GM23338 (cell line): ENCODE results near the gene HDAC11. TPM values are rescaled to one million over a fixed set of nuclear protein-coding genes. Genes with fewer than 3 reads are reported as not detected.

ENCODE experiments used
- ATAC-seq: fragments of 200-7000 bp; cut with Tn5 transposase; 3 replicates; pipeline ENCODE4 v1.9.1; 2020
- DNase-seq: peaks from one replicate; pipeline ENCODE4 v3.0.0-alpha.2; 2015; ENCODE audit warnings: low spot score
- H2AFZ ChIP-seq: fragments of 200-600 bp; sonication (generic); 2 replicates; pipeline ENCODE4 v1.8.0; 2016; ENCODE audit warnings: antibody characterized with exemption, mild to moderate bottlenecking, moderate library complexity
- H3F3A ChIP-seq: fragments of 200-600 bp; sonication (generic); replicated peaks from 2 replicates; pipeline ENCODE4 v1.8.0; 2017; ENCODE audit warnings: antibody characterized with exemption, mixed run types, low read depth
- H3K27ac ChIP-seq: fragments of 200-600 bp; sonication (generic); 2 replicates; pipeline ENCODE4 v1.6.1; 2016; ENCODE audit warnings: low read depth
- H3K27me3 ChIP-seq: fragments of 200-600 bp; sonication (generic); 2 replicates; pipeline ENCODE4 v1.8.0; 2016; ENCODE audit warnings: mild to moderate bottlenecking, mixed run types, moderate library complexity; ENCODE audit not compliant: insufficient read depth
- H3K36me3 ChIP-seq: fragments of 200-600 bp; sonication (generic); 2 replicates; pipeline ENCODE4 v1.8.0; 2016; ENCODE audit warnings: mild to moderate bottlenecking; ENCODE audit not compliant: insufficient read depth
- H3K4me1 ChIP-seq: fragments of 200-600 bp; sonication (generic); 2 replicates; pipeline ENCODE4 v1.8.0; 2016; ENCODE audit warnings: mild to moderate bottlenecking, moderate library complexity; ENCODE audit not compliant: insufficient read depth
- H3K4me2 ChIP-seq: fragments of 200-600 bp; sonication (generic); 2 replicates; pipeline ENCODE4 v1.7.1; 2017; ENCODE audit warnings: mixed run types
- H3K4me3 ChIP-seq: fragments of 200-600 bp; sonication (generic); 2 replicates; pipeline ENCODE4 v1.6.1; 2016; ENCODE audit warnings: mixed run types
- H3K79me2 ChIP-seq: fragments of 200-600 bp; sonication (generic); replicated peaks from 2 replicates; pipeline ENCODE4 v1.8.0; 2017; ENCODE audit warnings: mild to moderate bottlenecking; ENCODE audit not compliant: insufficient read depth
- H3K9me2 ChIP-seq: fragments of 200-600 bp; sonication (generic); 2 replicates; pipeline ENCODE4 v1.8.0; 2017; ENCODE audit not compliant: insufficient read depth
- H4K20me1 ChIP-seq: fragments of 200-600 bp; sonication (generic); replicated peaks from 2 replicates; pipeline ENCODE4 v1.8.0; 2017; ENCODE audit warnings: mild to moderate bottlenecking; ENCODE audit not compliant: insufficient read depth
- H3K27ac Mint-ChIP-seq: 2 replicates; pipeline ENCODE4 v1.8.0; 2020; ENCODE audit warnings: inconsistent platforms, mild to moderate bottlenecking, moderate library complexity, mixed read lengths
- H3K27me3 Mint-ChIP-seq: 3 replicates; pipeline ENCODE4 v1.8.0; 2022; ENCODE audit warnings: low read depth, mild to moderate bottlenecking, moderate library complexity, mixed read lengths, inconsistent platforms; ENCODE audit not compliant: insufficient read depth, poor library complexity
- H3K36me3 Mint-ChIP-seq: 3 replicates; pipeline ENCODE4 v1.8.0; 2021; ENCODE audit warnings: low read depth, mild to moderate bottlenecking, inconsistent platforms, moderate library complexity, mixed read lengths
- H3K4me1 Mint-ChIP-seq: 3 replicates; pipeline ENCODE4 v1.8.0; 2020; ENCODE audit warnings: mild to moderate bottlenecking, inconsistent platforms, mixed read lengths
- H3K4me3 Mint-ChIP-seq: 3 replicates; pipeline ENCODE4 v1.8.0; 2021; ENCODE audit warnings: moderate library complexity, mild to moderate bottlenecking, inconsistent platforms, mixed read lengths
- H3K9me3 Mint-ChIP-seq: 3 replicates; pipeline ENCODE4 v1.8.0; 2020; ENCODE audit warnings: moderate library complexity, mild to moderate bottlenecking, inconsistent platforms, mixed read lengths
- CREB1 ChIP-seq: fragments of 250-450 bp; sonication (Bioruptor Pico); IDR thresholded peaks from 2 replicates; pipeline ENCODE4 v1.5.0; 2020; ENCODE audit warnings: low read depth, mild to moderate bottlenecking, moderate library complexity
- CTCF ChIP-seq, 2 experiments: fragments of 200-600 bp in 1 of 2; sonication (generic) in 1 of 2; conservative IDR thresholded peaks; 2 replicates each; pipeline versions ENCODE4 v1.5.1 to v1.6.1; 2016 to 2017; ENCODE audit warnings: antibody characterized with exemption in 2 of 2, low read depth in 2 of 2, mild to moderate bottlenecking in 2 of 2, moderate library complexity in 1 of 2
- EZH2 ChIP-seq: fragments of 200-600 bp; sonication (generic); IDR thresholded peaks from one replicate; pipeline ENCODE4 v1.8.0; 2017; ENCODE audit warnings: antibody characterized with exemption, mild to moderate bottlenecking, low read depth; ENCODE audit not compliant: unreplicated experiment
- EZH2phosphoT487 ChIP-seq: fragments of 200-600 bp; sonication (generic); IDR thresholded peaks from one replicate; pipeline ENCODE4 v1.8.1; 2018; ENCODE audit warnings: antibody characterized with exemption; ENCODE audit not compliant: unreplicated experiment
- JUNB ChIP-seq: IDR thresholded peaks from one replicate; pipeline ENCODE4 v1.6.1; 2016; ENCODE audit warnings: antibody characterized with exemption; ENCODE audit not compliant: unreplicated experiment
- POLR2AphosphoS5 ChIP-seq: IDR thresholded peaks from 2 replicates; pipeline ENCODE4 v1.6.1; 2016; ENCODE audit warnings: antibody characterized with exemption, low read depth
- REST ChIP-seq: IDR thresholded peaks from one replicate; pipeline ENCODE4 v1.6.1; 2018; ENCODE audit warnings: antibody characterized with exemption; ENCODE audit not compliant: unreplicated experiment
- STAT1 ChIP-seq: IDR thresholded peaks from one replicate; pipeline ENCODE4 v1.6.1; 2016; ENCODE audit warnings: antibody characterized with exemption; ENCODE audit not compliant: unreplicated experiment
- ZNF114 ChIP-seq: fragments of 250-450 bp; sonication (Bioruptor Pico); IDR thresholded peaks from 2 replicates; pipeline ENCODE4 v1.5.0; 2020; ENCODE audit warnings: mild to moderate bottlenecking, moderate library complexity
- ZNF331 ChIP-seq: fragments of 250-450 bp; sonication (Bioruptor Pico); IDR thresholded peaks from 2 replicates; pipeline ENCODE4 v1.5.0; 2020; ENCODE audit warnings: low read depth, mild to moderate bottlenecking, moderate library complexity
- polyA plus RNA-seq: library from polyadenylated mRNA; unstranded; fragments of >200 nt; fragmentation: Nextera tagmentation; extraction: Ambion mirVana; gene quantifications from 2 replicates; pipeline ENCODE4 v1.2.1, GENCODE V29; 2016
- total RNA-seq: library from RNA; depleted of rRNA; stranded (reverse); fragments of >200 nt; shearing (Covaris generic); gene quantifications from 2 replicates; pipeline ENCODE4 v1.2.3, GENCODE V29; 2014

Gene HDAC11
- total and polyA plus RNA-seq, 2 experiments from 2014 or later: 5.4 to 15.8 TPM

GRCh38 chr3:13501958-13502790, 22.1 kb downstream of the HDAC11 start:
- Histone ChIP-seq H3K79me2 (no peaks in the 10 kb centered on the region), H3K36me3 (no peaks in the 10 kb centered on the region), H4K20me1 (no peaks in the 10 kb centered on the region), H2AFZ (no peak overlapping the region), H3K27ac (no peak overlapping the region), H3K4me1 (no peaks in the 10 kb centered on the region), H3K4me3 (no peak overlapping the region), H3F3A (no peaks in the 10 kb centered on the region), H3K9me2 (no peaks in the 10 kb centered on the region), H3K4me2 (no peak overlapping the region), H3K27me3 (no peaks in the 10 kb centered on the region)
- peaks cover 2% of the 10 kb centered on the region for H3K4me1 Mint-ChIP-seq
- ATAC-seq (no peak), DNase-seq (no peak)
- H3K27me3 Mint-ChIP-seq: peaks cover 5% of the 10 kb centered on the region
- no peaks in the 10 kb centered on the region for H3K36me3 Mint-ChIP-seq
- no peaks in the 10 kb centered on the region for H3K9me3 Mint-ChIP-seq
- no peak overlapping the region for H3K4me3 Mint-ChIP-seq
- no peak overlapping the region for H3K27ac Mint-ChIP-seq
- TF ChIP-seq CTCF (conservative IDR thresholded peaks at IDR 0.05; ENCODE audit: low read depth in 2 of 2): no peak
- TF ChIP-seq STAT1: no peak
- TF ChIP-seq ZNF114 (CRISPR knock-in tag): no peak
- no peak for TF ChIP-seq REST
- TF ChIP-seq POLR2AphosphoS5: no peak
- TF ChIP-seq JUNB: no peak
- no peak for TF ChIP-seq EZH2phosphoT487
- no peak for TF ChIP-seq EZH2

DNA sequence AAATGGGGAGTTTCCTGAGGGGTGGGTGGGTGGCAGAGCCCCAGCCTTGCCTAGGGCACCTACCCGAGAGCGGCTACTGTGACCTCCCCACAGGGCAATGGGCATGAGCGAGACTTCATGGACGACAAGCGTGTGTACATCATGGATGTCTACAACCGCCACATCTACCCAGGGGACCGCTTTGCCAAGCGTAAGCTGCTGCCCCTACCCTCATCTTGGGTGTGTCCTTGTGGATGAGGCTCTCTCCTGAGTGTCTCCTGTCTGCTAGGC, 22.6 kb downstream of the HDAC11 start:
- Histone ChIP-seq H4K20me1 (no peaks in the 10 kb centered on the region), H3K4me1 (no peaks in the 10 kb centered on the region), H3K27me3 (no peaks in the 10 kb centered on the region), H3K36me3 (no peaks in the 10 kb centered on the region), H2AFZ (no peak overlapping the region), H3K4me3 (no peak overlapping the region), H3K79me2 (no peaks in the 10 kb centered on the region), H3K4me2 (no peak overlapping the region), H3F3A (no peaks in the 10 kb centered on the region), H3K9me2 (no peaks in the 10 kb centered on the region), H3K27ac (no peak overlapping the region)
- Mint-ChIP-seq H3K36me3 (no peaks in the 10 kb centered on the region), H3K4me1 (peaks cover 6% of the 10 kb centered on the region), H3K27me3 (peaks cover 4% of the 10 kb centered on the region), H3K4me3 (no peak overlapping the region), H3K27ac (no peak overlapping the region), H3K9me3 (no peaks in the 10 kb centered on the region)
- no peak for ATAC-seq
- DNase-seq: no peak
- no peak for TF ChIP-seq CTCF (conservative IDR thresholded peaks at IDR 0.05; ENCODE audit: low read depth in 2 of 2)
- no peak for TF ChIP-seq ZNF114 (CRISPR knock-in tag)
- no peak for TF ChIP-seq JUNB
- TF ChIP-seq EZH2: no peak
- TF ChIP-seq REST: no peak
- no peak for TF ChIP-seq POLR2AphosphoS5
- TF ChIP-seq CREB1 (CRISPR knock-in tag): no peak
- no peak for TF ChIP-seq STAT1
- no peak for TF ChIP-seq ZNF331
